ENCODE measurements around the gene ITM2A.

DNA sequence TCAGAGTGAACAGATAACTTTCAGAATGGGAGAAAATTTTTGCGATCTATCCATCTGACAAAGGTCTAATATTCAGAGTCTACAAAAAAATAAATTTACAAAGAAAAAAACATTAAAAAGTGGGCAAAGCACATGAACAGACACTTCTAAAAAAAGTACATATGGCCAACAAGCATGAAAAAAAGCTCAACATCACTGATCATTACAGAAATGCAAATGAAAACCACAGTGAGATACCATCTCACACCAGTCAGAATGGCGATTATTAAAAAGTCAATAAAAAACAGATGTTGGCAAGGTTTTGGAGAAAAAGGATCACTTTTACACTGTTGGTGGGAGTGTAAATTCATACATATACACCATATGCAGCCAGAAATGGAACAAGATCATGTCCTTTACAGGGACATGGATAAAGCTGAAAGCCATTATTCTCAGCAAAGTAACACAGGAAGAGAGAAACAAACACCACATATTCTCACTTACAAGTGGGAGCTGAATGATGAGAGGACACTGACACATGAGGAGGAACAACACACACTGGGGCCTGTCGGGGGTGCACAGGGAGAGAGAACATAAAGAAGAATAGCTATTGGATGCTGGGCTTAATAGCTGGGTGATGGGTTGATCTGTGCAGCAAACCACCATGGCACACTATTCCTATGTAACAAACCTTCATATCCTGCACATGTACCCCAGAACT, 41.6 kb upstream of the ITM2A start:
- TF ChIP-seq, protein P1, sequence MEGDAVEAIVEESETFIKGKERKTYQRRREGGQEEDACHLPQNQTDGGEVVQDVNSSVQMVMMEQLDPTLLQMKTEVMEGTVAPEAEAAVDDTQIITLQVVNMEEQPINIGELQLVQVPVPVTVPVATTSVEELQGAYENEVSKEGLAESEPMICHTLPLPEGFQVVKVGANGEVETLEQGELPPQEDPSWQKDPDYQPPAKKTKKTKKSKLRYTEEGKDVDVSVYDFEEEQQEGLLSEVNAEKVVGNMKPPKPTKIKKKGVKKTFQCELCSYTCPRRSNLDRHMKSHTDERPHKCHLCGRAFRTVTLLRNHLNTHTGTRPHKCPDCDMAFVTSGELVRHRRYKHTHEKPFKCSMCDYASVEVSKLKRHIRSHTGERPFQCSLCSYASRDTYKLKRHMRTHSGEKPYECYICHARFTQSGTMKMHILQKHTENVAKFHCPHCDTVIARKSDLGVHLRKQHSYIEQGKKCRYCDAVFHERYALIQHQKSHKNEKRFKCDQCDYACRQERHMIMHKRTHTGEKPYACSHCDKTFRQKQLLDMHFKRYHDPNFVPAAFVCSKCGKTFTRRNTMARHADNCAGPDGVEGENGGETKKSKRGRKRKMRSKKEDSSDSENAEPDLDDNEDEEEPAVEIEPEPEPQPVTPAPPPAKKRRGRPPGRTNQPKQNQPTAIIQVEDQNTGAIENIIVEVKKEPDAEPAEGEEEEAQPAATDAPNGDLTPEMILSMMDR (IDR thresholded peaks at IDR 0.05), result no peak
- no peak for TF ChIP-seq POLR2A (IDR thresholded peaks at IDR 0.05)
